ENCODE results near the gene GABRG2. TPM values are rescaled to one million over a fixed set of nuclear protein-coding genes. Genes with fewer than 3 reads are reported as not detected.
A peak's percentile ranks its signal among the peaks of the same experiment; 100 is the strongest.

The GABRG2 gene
- polyA plus RNA-seq, 3 donors, result not detected

DNA sequence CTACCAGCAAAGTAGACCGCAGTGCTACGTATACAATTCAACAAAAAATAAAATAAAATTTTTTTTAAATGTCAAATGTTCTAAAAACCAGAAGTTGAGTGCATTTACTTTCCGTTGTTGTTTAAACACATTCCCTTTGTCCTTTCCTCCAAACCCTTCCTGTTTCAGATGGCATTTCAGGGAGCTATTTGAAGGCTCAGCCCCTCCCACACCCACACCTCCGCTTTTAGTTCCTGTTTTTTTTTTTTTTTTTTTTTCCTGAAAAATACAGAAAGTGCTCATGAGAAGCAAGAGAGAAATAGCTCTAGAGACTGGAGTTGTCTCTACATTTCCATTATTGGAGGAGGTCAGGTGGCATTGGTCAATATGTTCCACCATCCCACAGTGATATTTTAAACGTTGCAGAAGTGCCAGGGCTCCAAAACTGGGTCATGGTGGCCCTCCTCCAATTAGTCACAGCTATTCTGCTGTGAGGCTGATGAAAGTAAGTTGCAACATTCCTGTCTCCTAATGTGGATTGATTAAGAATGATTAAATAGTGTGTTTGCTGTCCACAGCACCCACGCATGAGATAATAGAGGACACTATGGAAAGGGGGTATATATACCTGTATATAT lies 106.9 kb downstream of the GABRG2 start:
- Histone ChIP-seq H3K4me1 (ENCODE audit: control insufficient read depth in 1 of 2, insufficient read depth in 2 of 2, low read length in 2 of 2) (peaks cover 0 to 5% of the 10 kb centered on the region in 2 donors), H2AFZ (ENCODE audit: insufficient read depth, low read depth, low read length, poor library complexity, severe bottlenecking) (no peak overlapping the region), H3K27me3 (ENCODE audit: control insufficient read depth in 2 of 2, insufficient read depth in 2 of 2, low read length in 2 of 2) (no peaks in the 10 kb centered on the region), H4K20me1 (ENCODE audit: insufficient read depth, low read length) (no peaks in the 10 kb centered on the region), H3K27ac (ENCODE audit: low read depth in 1 of 2, low read length in 2 of 2) (no peak overlapping the region), H3K9me3 (replicated peaks in 1 of 2; ENCODE audit: control insufficient read depth in 1 of 2, insufficient read depth in 1 of 2, low read length in 2 of 2) (no peaks in the 10 kb centered on the region), H3K79me2 (ENCODE audit: insufficient read depth, low read length) (no peaks in the 10 kb centered on the region), H3K36me3 (replicated peaks in 1 of 2; ENCODE audit: control insufficient read depth in 1 of 2, insufficient read depth in 2 of 2, low read length in 2 of 2) (no peaks in the 10 kb centered on the region), H3K9ac (ENCODE audit: insufficient read depth, low read length, poor library complexity, severe bottlenecking) (no peak overlapping the region), H3K4me2 (replicated peaks; ENCODE audit: extremely low read depth, low read length, poor library complexity, severe bottlenecking) (peak overlapping the region; percentile 13), H3K4me3 (replicated peaks in 1 of 3; ENCODE audit: low read depth in 2 of 3, low read length in 3 of 3) (no peak overlapping the region)
- H3K36me3 Mint-ChIP-seq, result no peaks in the 10 kb centered on the region
- peaks cover 0 to 2% (median 0%) of the 10 kb centered on the region in 3 donors for H3K27me3 Mint-ChIP-seq (ENCODE audit: low read depth in 3 of 3)
- peaks cover 4% of the 10 kb centered on the region for H3K4me1 Mint-ChIP-seq
- DNase-seq, result no peak
- H3K4me3 Mint-ChIP-seq, result peak overlapping the region in 1 of 2 donors; percentile 18
- peaks cover 0 to 3% (median 0%) of the 10 kb centered on the region in 7 donors for H3K9me3 Mint-ChIP-seq
- TF ChIP-seq, protein P1, sequence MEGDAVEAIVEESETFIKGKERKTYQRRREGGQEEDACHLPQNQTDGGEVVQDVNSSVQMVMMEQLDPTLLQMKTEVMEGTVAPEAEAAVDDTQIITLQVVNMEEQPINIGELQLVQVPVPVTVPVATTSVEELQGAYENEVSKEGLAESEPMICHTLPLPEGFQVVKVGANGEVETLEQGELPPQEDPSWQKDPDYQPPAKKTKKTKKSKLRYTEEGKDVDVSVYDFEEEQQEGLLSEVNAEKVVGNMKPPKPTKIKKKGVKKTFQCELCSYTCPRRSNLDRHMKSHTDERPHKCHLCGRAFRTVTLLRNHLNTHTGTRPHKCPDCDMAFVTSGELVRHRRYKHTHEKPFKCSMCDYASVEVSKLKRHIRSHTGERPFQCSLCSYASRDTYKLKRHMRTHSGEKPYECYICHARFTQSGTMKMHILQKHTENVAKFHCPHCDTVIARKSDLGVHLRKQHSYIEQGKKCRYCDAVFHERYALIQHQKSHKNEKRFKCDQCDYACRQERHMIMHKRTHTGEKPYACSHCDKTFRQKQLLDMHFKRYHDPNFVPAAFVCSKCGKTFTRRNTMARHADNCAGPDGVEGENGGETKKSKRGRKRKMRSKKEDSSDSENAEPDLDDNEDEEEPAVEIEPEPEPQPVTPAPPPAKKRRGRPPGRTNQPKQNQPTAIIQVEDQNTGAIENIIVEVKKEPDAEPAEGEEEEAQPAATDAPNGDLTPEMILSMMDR (IDR thresholded peaks at IDR 0.05), result no peak
- intact Hi-C loops (cut with micrococcal nuclease), result no loop called here
- 0% methylated on average over 1 of the region's 6 CpGs for WGBS (ENCODE audit: insufficient coverage)
- H3K27ac Mint-ChIP-seq, result no peak overlapping the region

DNA sequence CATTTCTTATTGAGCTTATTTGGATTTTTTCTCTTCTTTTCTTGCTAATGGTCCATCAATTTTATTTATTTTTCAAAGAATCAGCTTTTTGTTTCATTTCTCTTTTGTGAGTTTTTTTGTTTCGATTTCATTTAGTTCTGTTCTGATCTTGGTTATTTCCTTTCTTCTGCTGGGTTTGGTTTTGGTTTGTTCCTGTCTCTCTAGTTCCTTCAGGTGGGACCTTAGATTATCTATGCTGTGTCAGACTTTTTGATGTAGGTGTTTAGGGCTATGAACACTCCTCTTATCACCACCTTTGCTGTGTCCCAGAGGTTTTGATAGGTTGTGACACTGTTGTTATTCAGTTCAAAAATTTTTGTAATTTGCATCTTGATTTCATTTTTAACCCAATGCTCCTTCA lies 119.8 kb downstream of the GABRG2 start:
- Histone ChIP-seq H4K20me1 (ENCODE audit: insufficient read depth, low read length) (no peaks in the 10 kb centered on the region), H3K36me3 (replicated peaks in 1 of 2; ENCODE audit: control insufficient read depth in 1 of 2, insufficient read depth in 2 of 2, low read length in 2 of 2) (no peaks in the 10 kb centered on the region), H3K79me2 (ENCODE audit: insufficient read depth, low read length) (no peaks in the 10 kb centered on the region), H3K4me1 (ENCODE audit: control insufficient read depth in 1 of 2, insufficient read depth in 2 of 2, low read length in 2 of 2) (no peaks in the 10 kb centered on the region), H3K27ac (ENCODE audit: low read depth in 1 of 2, low read length in 2 of 2) (no peak overlapping the region), H3K9ac (ENCODE audit: insufficient read depth, low read length, poor library complexity, severe bottlenecking) (no peak overlapping the region), H2AFZ (ENCODE audit: insufficient read depth, low read depth, low read length, poor library complexity, severe bottlenecking) (no peak overlapping the region), H3K4me2 (replicated peaks; ENCODE audit: extremely low read depth, low read length, poor library complexity, severe bottlenecking) (no peak overlapping the region), H3K27me3 (ENCODE audit: control insufficient read depth in 2 of 2, insufficient read depth in 2 of 2, low read length in 2 of 2) (no peaks in the 10 kb centered on the region), H3K9me3 (replicated peaks in 1 of 2; ENCODE audit: control insufficient read depth in 1 of 2, insufficient read depth in 1 of 2, low read length in 2 of 2) (peaks cover 0 to 12% of the 10 kb centered on the region in 2 donors), H3K4me3 (replicated peaks in 1 of 3; ENCODE audit: low read depth in 2 of 3, low read length in 3 of 3) (no peak overlapping the region)
- H3K27me3 Mint-ChIP-seq (ENCODE audit: low read depth in 3 of 3), result peaks cover 0 to 2% (median 1%) of the 10 kb centered on the region in 3 donors
- no peak overlapping the region for H3K27ac Mint-ChIP-seq
- DNase-seq, result no peak
- H3K9me3 Mint-ChIP-seq, result peaks cover 3 to 14% (median 10%) of the 10 kb centered on the region in 7 donors
- H3K36me3 Mint-ChIP-seq, result no peaks in the 10 kb centered on the region
- TF ChIP-seq, protein P1 (IDR thresholded peaks at IDR 0.05), result no peak
- no CpG with 5 or more reads among the region's 1 CpG for WGBS (ENCODE audit: insufficient coverage)
- no peak overlapping the region for H3K4me3 Mint-ChIP-seq
- intact Hi-C loops (cut with micrococcal nuclease), result no loop called here
- no peaks in the 10 kb centered on the region for H3K4me1 Mint-ChIP-seq

Data from CD14-positive monocyte (primary cell).